Measurements from ENCODE around the gene SBK2. TPM values are rescaled to one million over a fixed set of nuclear protein-coding genes. Genes with fewer than 3 reads are reported as not detected.

SBK2 gene
- total and polyA plus RNA-seq, 9 of the 15 experiments (the other 6 are each of a cell fraction or from before 2014, with no cell fraction given) = not detected

- TF ChIP-seq NBN (IDR thresholded peaks at IDR 0.05; ENCODE audit: low read depth) (no peak), ZNF655 (CRISPR knock-in tag; IDR thresholded peaks at IDR 0.05) (no peak), ZBTB12 (CRISPR knock-in tag; IDR thresholded peaks at IDR 0.05) (no peak), KDM1A (IDR thresholded peaks at IDR 0.05) (peak; percentile 52 to 58; a peak in 3 of 4 replicates), PHTF2 (CRISPR knock-in tag; IDR thresholded peaks at IDR 0.05) (no peak), ATF4 (CRISPR knock-in tag; IDR thresholded peaks at IDR 0.05) (no peak), SPI1 (IDR thresholded peaks at IDR 0.05; ENCODE audit: borderline replicate concordance, low read depth, low read length) (no peak), SMARCA5 (IDR thresholded peaks at IDR 0.05) (0 out of 2 replicates have a peak, but pooled peaks have one; percentile 62), ZNF133 (CRISPR knock-in tag; IDR thresholded peaks at IDR 0.05) (no peak), POLR2H (tag; IDR thresholded peaks at IDR 0.05; ENCODE audit: low read depth) (no peak), KDM5B (IDR thresholded peaks at IDR 0.05; ENCODE audit: insufficient replicate concordance, low read depth, low read length) (no peak), FOXJ3 (CRISPR knock-in tag; IDR thresholded peaks at IDR 0.05) (no peak), RFX1 (IDR thresholded peaks at IDR 0.05) (no peak), ZBTB17 (CRISPR knock-in tag; IDR thresholded peaks at IDR 0.05) (no peak), MAFF (IDR thresholded peaks at IDR 0.05; ENCODE audit: low read length) (no peak), IRF1 (CRISPR knock-in tag; IDR thresholded peaks at IDR 0.05; ENCODE audit: borderline replicate concordance) (no peak), TCF7 (IDR thresholded peaks at IDR 0.05; ENCODE audit: borderline replicate concordance) (no peak), ZC3H4 (CRISPR knock-in tag; IDR thresholded peaks at IDR 0.05; ENCODE audit: borderline replicate concordance) (0 out of 2 replicates have a peak, but pooled peaks have one; percentile 53), CREB5 (CRISPR knock-in tag; IDR thresholded peaks at IDR 0.05) (no peak), XRCC3 (IDR thresholded peaks at IDR 0.05) (no peak), ZNF639 (CRISPR knock-in tag; conservative IDR thresholded peaks at IDR 0.05 in 1 of 2, IDR thresholded peaks at IDR 0.05 in 1 of 2) (no peak)
These were observed 17.3 kb downstream of the SBK2 start (continued) for GRCh38 chr19:55519451-55520311.
